ENCODE measurements around the gene GADD45GIP1. TPM values are rescaled to one million over a fixed set of nuclear protein-coding genes. Genes with fewer than 3 reads are reported as not detected.

The GADD45GIP1 gene
- total and polyA plus RNA-seq, 10 of the 15 experiments (the other 5 are each of a cell fraction or from before 2014, with no cell fraction given) = 5.1 to 136 (median 30.1) TPM

DNA sequence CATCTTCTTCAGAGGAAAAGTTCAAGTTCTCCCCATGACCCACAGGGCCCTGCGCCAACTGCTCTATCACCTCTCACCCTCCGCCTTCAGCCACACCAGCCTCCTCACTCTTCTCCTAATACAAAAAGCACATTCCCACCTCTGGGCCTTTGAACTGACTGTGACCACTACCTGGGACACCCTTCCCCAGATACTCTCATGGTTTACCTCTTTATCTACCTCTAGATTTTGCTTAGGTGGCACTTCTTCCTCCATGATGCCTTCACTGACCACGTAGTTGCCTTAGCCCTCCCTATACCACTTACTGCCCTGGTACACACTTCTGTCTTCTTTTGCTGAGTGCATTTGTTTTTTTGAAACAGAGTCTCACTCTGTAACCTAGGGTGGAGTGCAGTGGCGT, 34.1 kb downstream of the GADD45GIP1 start (continued):
- TF ChIP-seq ZBED1 (IDR thresholded peaks at IDR 0.05; ENCODE audit: borderline replicate concordance) (no peak), FOS (IDR thresholded peaks at IDR 0.05; ENCODE audit: borderline replicate concordance, extremely low read depth, insufficient read length) (no peak), ELK1 (IDR thresholded peaks at IDR 0.05; ENCODE audit: low read depth, low read length) (no peak), NR2F1 (conservative IDR thresholded peaks at IDR 0.05) (no peak), LARP7 (IDR thresholded peaks at IDR 0.05) (no peak), HDGF (IDR thresholded peaks at IDR 0.05) (no peak), MYB (IDR thresholded peaks at IDR 0.05; ENCODE audit: borderline replicate concordance, low read depth, low read length) (no peak)

DNA sequence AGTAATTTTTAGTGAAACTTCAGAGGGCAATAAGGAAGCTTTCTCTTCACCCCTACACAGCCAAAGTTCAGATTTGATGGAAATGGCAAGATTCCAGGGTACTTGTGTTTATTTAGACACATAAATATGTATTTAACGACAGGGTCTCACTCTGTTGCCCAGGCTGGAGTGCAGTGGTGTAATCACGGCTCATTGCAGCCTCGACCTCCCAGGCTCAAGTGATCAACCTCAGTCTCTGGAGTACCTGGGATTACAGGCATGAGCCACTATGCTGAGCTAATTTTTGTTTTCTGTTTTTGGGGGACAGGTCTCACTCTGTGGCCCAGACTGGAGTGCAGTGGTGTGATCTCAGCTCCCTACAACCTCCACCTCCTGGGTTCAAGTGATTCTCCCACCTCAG, 36.0 kb downstream of the GADD45GIP1 start:
- H3K79me2 ChIP-seq (ENCODE audit: control insufficient read depth, insufficient read depth, low read length) = no peaks in the 10 kb centered on the region
- CTCF ChIA-PET = interaction anchor here (0.6 to 1.5 kb wide), 2 partner anchors 44 to 47 kb away, joined by 3 to 4 read pairs; no protein-coding TSS in a partner anchor
- no peak overlapping the region for H3K4me2 ChIP-seq (ENCODE audit: control insufficient read depth, insufficient read depth)
- H3K9ac ChIP-seq (ENCODE audit: control insufficient read depth, insufficient read depth, low read length) = no peak overlapping the region
- BruUV-seq (replicated peaks) = no TSS peak
- POLR2A ChIA-PET = interaction anchor here (0.7 kb wide), 1 partner anchor 305 kb away, joined by 7 read pairs; no protein-coding TSS in a partner anchor
- SMC1A ChIA-PET (ENCODE audit: uncharacterized antibody, unreplicated experiment) = interaction anchor here (1.3 to 2.6 kb wide), 3 partner anchors 11 to 44 kb away, joined by 3 to 14 read pairs (median 5); no protein-coding TSS in a partner anchor
- FAIRE-seq = no peak
- in situ Hi-C loops (cut with MboI) = no loop called here
- H4K20me1 ChIP-seq (ENCODE audit: control insufficient read depth, insufficient read depth) = no peaks in the 10 kb centered on the region
- WGBS (ENCODE audit: insufficient coverage, insufficient replicate concordance, low lambda C conversion rate, missing lambda C conversion rate) = 64% methylated on average over 3 of the region's 3 CpGs
- H3K4me3 ChIP-seq = no peak overlapping the region
- TF ChIP-seq RBBP5 (conservative IDR thresholded peaks at IDR 0.05) (no peak), IKZF1 (conservative IDR thresholded peaks at IDR 0.05) (no peak), ZNF622 (IDR thresholded peaks at IDR 0.05) (no peak), YY1 (IDR thresholded peaks at IDR 0.05; ENCODE audit: low read depth, low read length) (no peak), IKZF2 (IDR thresholded peaks at IDR 0.05) (no peak), TBL1XR1 (IDR thresholded peaks at IDR 0.05; ENCODE audit: low read depth, low read length) (no peak)
- RAD21 ChIA-PET (ENCODE audit: unreplicated experiment) = interaction anchor here (1.0 to 1.9 kb wide), 2 partner anchors 9 to 44 kb away, joined by 3 to 6 read pairs; no protein-coding TSS in a partner anchor
- DNase-seq (ENCODE audit: low read depth, low spot score) = no peak
- H3K9me3 ChIP-seq (replicated peaks; ENCODE audit: control insufficient read depth, insufficient read depth, low read length) = no peaks in the 10 kb centered on the region; the same call in 2 of the 3 replicates
- H3K27me3 ChIP-seq (replicated peaks in 1 of 2; ENCODE audit: control insufficient read depth in 2 of 2, insufficient read depth in 2 of 2, low read length in 1 of 2) = no peaks in the 10 kb centered on the region
- peaks cover 3% of the 10 kb centered on the region; the same call in 1 of the 2 replicates for H3K4me1 ChIP-seq (ENCODE audit: control insufficient read depth, insufficient read depth, low read length)
- intact Hi-C loops (cut with micrococcal nuclease; ENCODE audit: unreplicated experiment) = no loop called here
- H3K36me3 ChIP-seq (ENCODE audit: control insufficient read depth in 2 of 2, insufficient read depth in 2 of 2, low read length in 1 of 2) = peaks cover 15 to 18% of the 10 kb centered on the region in 2 experiments
- ATAC-seq = no peak
- H3K27ac ChIP-seq (ENCODE audit: control insufficient read depth, insufficient read depth) = no peak overlapping the region
- H2AFZ ChIP-seq (ENCODE audit: control insufficient read depth, low read depth, low read length) = no peak overlapping the region
